H9 (cell line): Measurements from ENCODE around the gene RBM42. TPM values are rescaled to one million over a fixed set of nuclear protein-coding genes. Genes with fewer than 3 reads are reported as not detected.

Experiments used
- DNase-seq: peaks from one replicate; pipeline ENCODE4 v3.0.0-alpha.2; 2017
- H2AFZ ChIP-seq: one replicate; pipeline ENCODE4 v1.6.1; 2013; ENCODE audit warnings: mild to moderate bottlenecking, low read length, control low read depth, moderate library complexity
- H2AK5ac ChIP-seq: 2 replicates; pipeline ENCODE4 v1.6.1; 2013; ENCODE audit warnings: low read length, control low read depth, mixed read lengths; ENCODE audit not compliant: insufficient read length
- H2BK120ac ChIP-seq: one replicate; pipeline ENCODE4 v1.6.1; 2013; ENCODE audit warnings: low read depth, mild to moderate bottlenecking, low read length, control low read depth, inconsistent platforms; ENCODE audit not compliant: poor library complexity, severe bottlenecking
- H2BK12ac ChIP-seq: 2 replicates; pipeline ENCODE4 v1.6.1; 2013; ENCODE audit warnings: low read length, control low read depth, mixed read lengths, low read depth; ENCODE audit not compliant: insufficient read length
- H2BK15ac ChIP-seq: 2 replicates; pipeline ENCODE4 v1.6.1; 2013; ENCODE audit warnings: low read depth, low read length, control low read depth
- H2BK20ac ChIP-seq: one replicate; pipeline ENCODE4 v1.6.1; 2013; ENCODE audit warnings: low read depth, mild to moderate bottlenecking, low read length, control low read depth, inconsistent platforms; ENCODE audit not compliant: poor library complexity, severe bottlenecking
- H2BK5ac ChIP-seq: 2 replicates; pipeline ENCODE4 v1.6.1; 2013; ENCODE audit warnings: low read length, control low read depth, mixed read lengths; ENCODE audit not compliant: insufficient read length
- H3K14ac ChIP-seq: 2 replicates; pipeline ENCODE4 v1.6.1; 2013; ENCODE audit warnings: low read length, control low read depth; ENCODE audit not compliant: insufficient read depth
- H3K18ac ChIP-seq: 2 replicates; pipeline ENCODE4 v1.6.1; 2013; ENCODE audit warnings: low read depth, mild to moderate bottlenecking, mixed read lengths, low read length, control low read depth; ENCODE audit not compliant: insufficient read length
- H3K23ac ChIP-seq: 2 replicates; pipeline ENCODE4 v1.6.1; 2013; ENCODE audit warnings: low read length, control low read depth, mixed read lengths, low read depth; ENCODE audit not compliant: insufficient read length
- H3K23me2 ChIP-seq: 2 replicates; pipeline ENCODE4 v1.6.1; 2013; ENCODE audit warnings: low read depth, mild to moderate bottlenecking, mixed read lengths, low read length, control low read depth; ENCODE audit not compliant: insufficient read length, poor library complexity, severe bottlenecking
- H3K27ac ChIP-seq: 2 replicates; pipeline ENCODE4 v1.5.1; 2013; ENCODE audit warnings: low read length, control low read depth, mixed read lengths, low read depth; ENCODE audit not compliant: insufficient read length
- H3K27me3 ChIP-seq: 2 replicates; pipeline ENCODE4 v1.6.1; 2013; ENCODE audit warnings: low read length, control low read depth, inconsistent platforms; ENCODE audit not compliant: insufficient read depth
- H3K4ac ChIP-seq: 2 replicates; pipeline ENCODE4 v1.6.1; 2013; ENCODE audit warnings: low read depth, mild to moderate bottlenecking, control low read depth, inconsistent platforms, low read length, moderate library complexity
- H3K4me1 ChIP-seq: 2 replicates; pipeline ENCODE4 v1.6.1; 2013; ENCODE audit warnings: low read length, control low read depth, inconsistent platforms; ENCODE audit not compliant: insufficient read depth
- H3K4me2 ChIP-seq: 2 replicates; pipeline ENCODE4 v1.6.1; 2013; ENCODE audit warnings: low read length, control low read depth, mixed read lengths; ENCODE audit not compliant: insufficient read length, insufficient read depth
- H3K56ac ChIP-seq: 2 replicates; pipeline ENCODE4 v1.6.1; 2013; ENCODE audit warnings: low read depth, mild to moderate bottlenecking, mixed read lengths, low read length, control low read depth; ENCODE audit not compliant: insufficient read length
- H3K79me1 ChIP-seq: 2 replicates; pipeline ENCODE4 v1.6.1; 2013; ENCODE audit warnings: low read depth, mild to moderate bottlenecking, moderate library complexity, low read length, control low read depth, inconsistent platforms; ENCODE audit not compliant: insufficient read depth, poor library complexity, severe bottlenecking
- H3K79me2 ChIP-seq: 2 replicates; pipeline ENCODE4 v1.6.1; 2013; ENCODE audit warnings: low read length, control low read depth, inconsistent platforms; ENCODE audit not compliant: insufficient read depth
- H3K9ac ChIP-seq: 2 replicates; pipeline ENCODE4 v1.6.1; 2013; ENCODE audit warnings: low read length, control low read depth, mixed read lengths; ENCODE audit not compliant: insufficient read length; ENCODE audit errors: extremely low read depth
- H3K9me3 ChIP-seq: one replicate; pipeline ENCODE4 v1.6.1; 2013; ENCODE audit warnings: low read depth, low read length, inconsistent platforms; ENCODE audit not compliant: control insufficient read depth
- H3T11ph ChIP-seq: one replicate; pipeline ENCODE4 v1.6.1; 2013; ENCODE audit warnings: mild to moderate bottlenecking, low read length, control low read depth, inconsistent platforms
- H4K20me1 ChIP-seq: one replicate; pipeline ENCODE4 v1.6.1; 2013; ENCODE audit not compliant: control insufficient read depth, insufficient read length, insufficient read depth
- H4K5ac ChIP-seq: 2 replicates; pipeline ENCODE4 v1.6.1; 2013; ENCODE audit warnings: low read depth, mild to moderate bottlenecking, mixed read lengths, low read length, control low read depth; ENCODE audit not compliant: insufficient read length
- H4K8ac ChIP-seq: replicated peaks from 2 replicates; pipeline ENCODE4 v1.6.1; 2013; ENCODE audit warnings: low read length, control low read depth, mixed read lengths, low read depth; ENCODE audit not compliant: insufficient read length
- H4K91ac ChIP-seq: 2 replicates; pipeline ENCODE4 v1.6.1; 2013; ENCODE audit warnings: low read depth, mild to moderate bottlenecking, moderate library complexity, mixed read lengths, low read length, control low read depth; ENCODE audit not compliant: insufficient read length
- H3K27ac Mint-ChIP-seq, 3 experiments: 2 replicates in 2 of 3; 3 replicates in 1 of 3; pipeline ENCODE4 v1.8.0; 2020 to 2021; ENCODE audit warnings: mixed read lengths in 3 of 3, mild to moderate bottlenecking in 1 of 3, moderate library complexity in 1 of 3
- H3K27me3 Mint-ChIP-seq: 2 replicates; pipeline ENCODE4 v1.8.0; 2021; ENCODE audit warnings: low read depth, mild to moderate bottlenecking, moderate library complexity, mixed read lengths
- H3K36me3 Mint-ChIP-seq, 3 experiments: 2 replicates in 2 of 3; 3 replicates in 1 of 3; pipeline ENCODE4 v1.8.0; 2020 to 2021; ENCODE audit warnings: low read depth in 3 of 3, mixed read lengths in 3 of 3; ENCODE audit not compliant: insufficient read depth in 1 of 3
- H3K4me1 Mint-ChIP-seq, 2 experiments: 2 replicates each; pipeline ENCODE4 v1.8.0; 2020; ENCODE audit warnings: mixed read lengths in 2 of 2
- H3K4me3 Mint-ChIP-seq, 2 experiments: 2 replicates in 1 of 2; 3 replicates in 1 of 2; pipeline ENCODE4 v1.8.0; 2020 to 2021; ENCODE audit warnings: mild to moderate bottlenecking in 2 of 2, mixed read lengths in 2 of 2, moderate library complexity in 1 of 2
- H3K9me3 Mint-ChIP-seq, 2 experiments: 2 replicates in 1 of 2; 3 replicates in 1 of 2; pipeline ENCODE4 v1.8.0; 2020; ENCODE audit warnings: mild to moderate bottlenecking in 2 of 2, mixed read lengths in 2 of 2, moderate library complexity in 1 of 2
- CTCF ChIP-seq: fragments of 200-600 bp; sonication (generic); conservative IDR thresholded peaks from 3 replicates; pipeline ENCODE4 v1.8.0; 2021; ENCODE audit warnings: antibody characterized with exemption, mild to moderate bottlenecking
- WGBS: extraction: QIAGEN DNeasy Blood & Tissue Kit; methylation state at CpG from one replicate; pipeline ENCODE4 v1.1.7; 2013; ENCODE audit warnings: missing lambda C conversion rate, low lambda C conversion rate, mixed read lengths; ENCODE audit not compliant: insufficient read length; ENCODE audit errors: extremely low coverage; 5-methylcytosine and 5-hydroxymethylcytosine counted together
- total RNA-seq: library from RNA; stranded (reverse); gene quantifications from 2 replicates; pipeline ENCODE4 v1.2.1, GENCODE V29; 2021

The RBM42 gene
- total RNA-seq, 1 experiment from 2014 or later, result 83.3 TPM

- H3K27me3 ChIP-seq, result no peaks in the 10 kb centered on the region
- no peaks in the 10 kb centered on the region for H3K4me1 ChIP-seq
- Mint-ChIP-seq H3K27ac (no peak overlapping the region), H3K4me1 (no peaks in the 10 kb centered on the region), H3K27me3 (no peaks in the 10 kb centered on the region), H3K9me3 (no peaks in the 10 kb centered on the region), H3K4me3 (no peak overlapping the region), H3K36me3 (peaks cover 38 to 69% (median 61%) of the 10 kb centered on the region in 3 experiments)
- H4K5ac ChIP-seq, result no peak overlapping the region
- H2BK20ac ChIP-seq, result no peak overlapping the region
- H2BK15ac ChIP-seq, result no peak overlapping the region
- H3T11ph ChIP-seq, result no peak overlapping the region
- DNase-seq, result no peak
- no peaks in the 10 kb centered on the region for H4K20me1 ChIP-seq
- H3K4me2 ChIP-seq, result no peak overlapping the region
- no peak overlapping the region for H3K14ac ChIP-seq
- WGBS, result no CpG with 5 or more reads among the region's 6 CpGs
- H3K18ac ChIP-seq, result no peak overlapping the region
- H2BK12ac ChIP-seq, result no peak overlapping the region
- no peak for TF ChIP-seq CTCF
- H3K9ac ChIP-seq, result no peak overlapping the region
- H3K27ac ChIP-seq, result no peak overlapping the region
- H2BK5ac ChIP-seq, result no peak overlapping the region
- H3K23ac ChIP-seq, result no peak overlapping the region
- no peak overlapping the region for H3K56ac ChIP-seq
- no peak overlapping the region for H3K4ac ChIP-seq
- H4K8ac ChIP-seq, result no peak overlapping the region
- H2AFZ ChIP-seq, result no peak overlapping the region
- H2AK5ac ChIP-seq, result no peak overlapping the region
- no peaks in the 10 kb centered on the region for H3K23me2 ChIP-seq
- no peaks in the 10 kb centered on the region for H3K9me3 ChIP-seq
- H3K79me2 ChIP-seq, result no peaks in the 10 kb centered on the region
- no peak overlapping the region for H4K91ac ChIP-seq
- no peaks in the 10 kb centered on the region for H3K79me1 ChIP-seq
- H2BK120ac ChIP-seq, result no peak overlapping the region
Observed at GRCh38 chr19:35661995-35662340, 33.1 kb downstream of the RBM42 start.
